Activated CD4-positive, alpha-beta memory T cell treated with anti-CD3 and anti-CD28 coated beads for 36 hours (primary cell): ENCODE measurements around the gene PDLIM4. TPM values are rescaled to one million over a fixed set of nuclear protein-coding genes. Genes with fewer than 3 reads are reported as not detected.
A peak's percentile ranks its signal among the peaks of the same experiment; 100 is the strongest.

ENCODE experiments used
- CTCF ChIA-PET: fragments of 350-600 bp; sonication (Branson Sonifier 250); formaldehyde crosslinking; loops from one replicate; lab custom pipeline; 2021; ENCODE audit warnings: antibody characterized with exemption, inconsistent platforms; lab: Charles Lee
- POLR2A ChIA-PET: fragments of 350-600 bp; sonication (Branson Sonifier 250); formaldehyde crosslinking; loops from one replicate; lab custom pipeline; 2021; ENCODE audit warnings: antibody characterized with exemption; lab: Charles Lee
- DNase-seq: peaks from one replicate; pipeline ENCODE4 v3.0.0-alpha.2; 2020
- H3K27ac Mint-ChIP-seq: one replicate; pipeline ENCODE4 v1.8.0; 2021; ENCODE audit warnings: mixed read lengths
- H3K27me3 Mint-ChIP-seq: one replicate; pipeline ENCODE4 v1.8.0; 2021; ENCODE audit warnings: mixed read lengths
- H3K36me3 Mint-ChIP-seq: one replicate; pipeline ENCODE4 v1.8.0; 2021; ENCODE audit warnings: mixed read lengths
- H3K4me1 Mint-ChIP-seq: one replicate; pipeline ENCODE4 v1.8.0; 2021; ENCODE audit warnings: low read depth, mixed read lengths
- H3K4me3 Mint-ChIP-seq: one replicate; pipeline ENCODE4 v1.8.0; 2021; ENCODE audit warnings: mild to moderate bottlenecking, mixed read lengths
- H3K9me3 Mint-ChIP-seq: one replicate; pipeline ENCODE4 v1.8.0; 2021; ENCODE audit warnings: mixed read lengths
- intact Hi-C: fragments of 100-400 bp; cut with micrococcal nuclease; formaldehyde crosslinking; loops from one replicate; pipeline ENCODE4 v1.15.1; 2023
- total RNA-seq, 2 experiments: library from RNA; stranded (reverse); gene quantifications; one replicate each; pipeline ENCODE4 v1.2.3, GENCODE V29; 2021

Gene PDLIM4
- total RNA-seq, 2 experiments from 2014 or later: not detected

- CTCF ChIA-PET: no interaction called here
- no peaks in the 10 kb centered on the region for H3K27me3 Mint-ChIP-seq
- H3K36me3 Mint-ChIP-seq: no peaks in the 10 kb centered on the region
- H3K27ac Mint-ChIP-seq: no peak overlapping the region
- no peaks in the 10 kb centered on the region for H3K4me1 Mint-ChIP-seq
- no peaks in the 10 kb centered on the region for H3K9me3 Mint-ChIP-seq
- POLR2A ChIA-PET: no interaction called here
- intact Hi-C loops: no loop called here
- no peak overlapping the region for H3K4me3 Mint-ChIP-seq
- no peak for DNase-seq
Measured at GRCh38 chr5:132219981-132220380, 37.5 kb upstream of the PDLIM4 start.

- no peak for DNase-seq
- no peak overlapping the region for H3K4me3 Mint-ChIP-seq
- no peak overlapping the region for H3K27ac Mint-ChIP-seq
- POLR2A ChIA-PET: no interaction called here
- H3K4me1 Mint-ChIP-seq: peaks cover 5% of the 10 kb centered on the region
- H3K27me3 Mint-ChIP-seq: no peaks in the 10 kb centered on the region
- intact Hi-C loops: no loop called here
- no peaks in the 10 kb centered on the region for H3K9me3 Mint-ChIP-seq
- H3K36me3 Mint-ChIP-seq: no peaks in the 10 kb centered on the region
- CTCF ChIA-PET: no interaction called here
Measured at GRCh38 chr5:132220491-132220890, 37.0 kb upstream of the PDLIM4 start.

DNA sequence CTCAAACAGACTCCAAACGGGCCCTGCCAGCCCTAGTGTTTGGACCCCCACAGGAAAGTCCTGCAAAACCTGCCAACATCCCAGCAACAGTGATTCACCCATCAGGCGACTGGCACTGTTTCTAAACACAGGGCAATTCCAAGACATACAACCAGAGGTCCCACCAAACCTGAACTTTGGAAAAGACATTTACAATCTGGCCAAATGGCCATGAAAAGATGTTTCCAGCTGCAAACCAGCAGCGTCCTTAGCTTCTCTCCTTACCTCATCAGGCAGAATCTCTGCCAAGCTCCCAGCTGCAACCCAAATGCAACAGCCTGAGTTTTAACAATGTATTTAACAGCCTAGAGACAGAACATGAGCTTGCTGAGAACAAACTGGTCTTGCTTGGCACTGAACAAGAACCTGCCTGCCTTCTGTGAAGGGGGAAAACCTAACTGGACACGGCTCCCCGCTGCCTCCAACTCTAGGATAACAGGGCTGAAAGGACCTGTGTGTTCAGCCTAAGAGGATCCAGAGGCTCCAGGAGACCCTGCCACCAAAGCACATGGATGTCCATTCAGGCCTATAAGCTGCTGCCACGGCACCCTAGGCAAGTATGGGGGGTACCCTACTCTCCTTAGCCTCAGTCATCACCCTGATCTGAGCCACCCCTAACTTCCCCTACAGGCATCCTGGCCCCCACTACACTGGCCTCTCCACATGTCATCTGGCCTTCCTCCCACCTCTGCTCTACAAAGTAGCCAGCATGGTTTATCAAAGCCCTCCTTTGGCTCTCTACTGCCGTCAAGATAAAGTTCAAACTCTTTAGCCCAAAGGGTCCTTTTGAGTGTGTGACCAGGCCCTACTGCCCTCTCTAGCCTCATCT, 35.5 kb upstream of the PDLIM4 start:
- Mint-ChIP-seq H3K9me3 (no peaks in the 10 kb centered on the region), H3K4me1 (peaks cover 9% of the 10 kb centered on the region), H3K27ac (no peak overlapping the region), H3K27me3 (peaks cover 4% of the 10 kb centered on the region), H3K4me3 (no peak overlapping the region), H3K36me3 (no peaks in the 10 kb centered on the region)
- intact Hi-C loops: no loop called here
- DNase-seq: no peak
- POLR2A ChIA-PET: no interaction called here
- CTCF ChIA-PET: interaction anchor here (0.8 kb wide), 1 partner anchor 17 kb away, joined by 3 read pairs; no protein-coding TSS in a partner anchor

- Mint-ChIP-seq H3K9me3 (no peaks in the 10 kb centered on the region), H3K27ac (no peak overlapping the region), H3K4me1 (peaks cover 9% of the 10 kb centered on the region), H3K27me3 (peaks cover 5% of the 10 kb centered on the region), H3K36me3 (no peaks in the 10 kb centered on the region), H3K4me3 (no peak overlapping the region)
- DNase-seq: no peak
- ChIA-PET CTCF (interaction anchor here (0.7 kb wide), 1 partner anchor 16 kb away, joined by 3 read pairs; no protein-coding TSS in a partner anchor), POLR2A (no interaction called here)
- intact Hi-C loops: no loop called here
Measured at GRCh38 chr5:132222649-132223038, 34.9 kb upstream of the PDLIM4 start.

DNA sequence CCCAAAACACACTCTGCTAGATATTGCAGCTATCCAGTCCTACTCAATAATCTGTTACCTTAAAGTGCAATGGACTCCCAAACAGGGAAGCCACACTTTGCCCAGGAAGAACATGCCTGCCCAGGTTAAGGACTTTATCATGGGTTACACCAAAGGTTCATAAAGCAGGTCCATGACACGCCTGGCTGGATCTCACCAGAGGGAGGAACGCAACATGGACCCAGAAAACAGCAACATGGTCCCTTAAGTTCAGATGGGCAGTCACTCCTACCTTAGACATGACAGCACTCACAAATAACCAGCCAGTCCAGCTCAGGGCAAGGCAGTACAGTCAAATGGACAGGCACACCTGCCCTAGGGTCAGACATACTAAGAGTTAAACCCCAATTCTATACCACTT, 33.6 kb upstream of the PDLIM4 start:
- Mint-ChIP-seq H3K27ac (no peak overlapping the region), H3K9me3 (no peaks in the 10 kb centered on the region), H3K36me3 (no peaks in the 10 kb centered on the region), H3K4me3 (no peak overlapping the region), H3K4me1 (peaks cover 9% of the 10 kb centered on the region), H3K27me3 (peaks cover 5% of the 10 kb centered on the region)
- intact Hi-C loops: no loop called here
- CTCF ChIA-PET: interaction anchor here (7.3 kb wide), 1 partner anchor 14 kb away, joined by 76 read pairs; no protein-coding TSS in a partner anchor
- POLR2A ChIA-PET: no interaction called here
- no peak for DNase-seq

GRCh38 chr5:132224716-132225115, 32.8 kb upstream of the PDLIM4 start:
- no peak overlapping the region for H3K27ac Mint-ChIP-seq
- DNase-seq: no peak
- intact Hi-C loops: no loop called here
- ChIA-PET POLR2A (interaction anchor here (0.7 to 1.0 kb wide), 2 partner anchors 10 to 160 kb away, joined by 3 read pairs; no protein-coding TSS in a partner anchor), CTCF (interaction anchor here (7.3 kb wide), 1 partner anchor 14 kb away, joined by 76 read pairs; no protein-coding TSS in a partner anchor)
- peaks cover 14% of the 10 kb centered on the region for H3K27me3 Mint-ChIP-seq
- H3K4me3 Mint-ChIP-seq: no peak overlapping the region
- H3K36me3 Mint-ChIP-seq: no peaks in the 10 kb centered on the region
- peaks cover 9% of the 10 kb centered on the region for H3K4me1 Mint-ChIP-seq
- H3K9me3 Mint-ChIP-seq: no peaks in the 10 kb centered on the region

DNA sequence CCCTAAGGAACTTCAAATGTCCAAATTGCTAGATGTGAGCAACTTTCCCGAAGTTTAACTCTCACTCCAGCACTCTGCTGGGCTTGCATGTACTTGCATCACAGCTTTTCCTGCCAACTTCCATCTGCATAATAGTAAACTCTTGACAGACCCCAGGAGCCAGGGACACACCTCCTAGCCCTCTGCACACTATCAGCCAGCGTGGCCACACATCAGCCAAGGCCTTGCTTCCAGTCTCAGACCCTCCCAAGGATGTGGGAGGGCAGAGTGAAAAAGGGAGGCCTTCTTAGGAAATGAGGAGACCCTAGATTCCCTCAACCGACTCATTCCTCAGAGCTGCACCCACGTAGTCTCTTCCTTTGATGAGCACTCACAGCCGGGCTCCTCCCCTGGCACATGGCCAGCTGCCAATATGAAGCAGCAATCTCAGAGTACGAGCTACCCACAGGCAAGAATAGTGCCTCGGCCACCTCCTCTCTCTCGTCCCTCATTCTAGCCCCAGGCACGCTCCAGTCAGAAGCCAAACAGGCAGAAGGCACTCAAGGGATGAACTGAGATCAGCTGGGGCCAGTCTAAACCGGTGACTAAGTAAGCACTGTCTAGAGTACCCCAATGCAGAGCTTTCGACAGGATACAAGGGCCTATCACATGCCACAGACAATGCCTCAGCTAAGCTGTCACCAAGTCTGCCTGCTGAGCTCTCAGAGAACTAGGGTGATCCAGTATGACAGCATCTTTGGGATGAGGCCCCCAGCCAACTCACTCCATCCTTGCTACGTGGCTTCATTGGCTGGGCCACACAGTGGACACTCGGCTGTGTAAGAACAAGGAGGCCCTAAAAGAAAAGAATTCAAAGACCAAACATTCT, 32.1 kb upstream of the PDLIM4 start:
- CTCF ChIA-PET: interaction anchor here (0.8 to 7.3 kb wide), 2 partner anchors 13 to 36 kb away, joined by 4 to 76 read pairs; no protein-coding TSS in a partner anchor
- Mint-ChIP-seq H3K9me3 (no peaks in the 10 kb centered on the region), H3K27ac (no peak overlapping the region), H3K4me3 (no peak overlapping the region), H3K27me3 (peaks cover 17% of the 10 kb centered on the region), H3K4me1 (peaks cover 9% of the 10 kb centered on the region), H3K36me3 (no peaks in the 10 kb centered on the region)
- intact Hi-C loops: no loop called here
- peak; percentile 63 for DNase-seq
- POLR2A ChIA-PET: interaction anchor here (1.0 kb wide), 1 partner anchor 11 kb away, joined by 3 read pairs; no protein-coding TSS in a partner anchor

DNA sequence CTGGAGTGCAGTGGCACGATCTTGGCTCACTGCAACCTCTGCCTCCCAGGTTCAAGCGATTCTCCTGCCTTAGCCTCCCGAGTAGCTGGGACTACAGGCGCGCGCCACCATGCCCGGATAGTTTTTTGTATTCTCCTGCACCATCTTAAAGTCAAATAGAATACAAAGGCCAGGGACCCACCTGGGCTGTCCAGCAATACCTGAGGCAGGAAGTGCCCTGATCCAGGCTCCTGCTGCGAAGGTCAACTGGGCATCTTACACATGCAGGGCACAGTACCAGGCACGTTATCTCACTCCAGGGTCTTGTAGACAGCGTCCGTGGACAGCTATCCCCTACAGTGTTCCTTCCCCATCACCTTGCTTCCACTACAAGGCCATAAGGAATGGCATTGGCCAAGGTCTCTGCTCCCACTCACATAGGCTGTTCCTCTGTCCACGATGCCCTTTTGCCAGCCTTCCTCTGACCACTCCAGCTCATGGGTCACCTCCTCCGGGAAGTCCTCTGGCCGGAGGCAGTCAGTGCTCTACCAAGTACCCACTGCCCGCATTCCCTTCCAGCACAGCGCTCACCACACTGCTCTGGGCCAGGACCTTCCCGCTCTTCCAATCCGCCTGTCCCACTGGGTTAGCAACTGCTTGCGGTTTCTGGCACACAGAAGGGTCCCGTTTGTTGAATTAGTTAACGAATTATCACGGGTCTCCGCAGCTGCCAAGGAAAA, 30.8 kb upstream of the PDLIM4 start:
- DNase-seq: no peak
- POLR2A ChIA-PET: no interaction called here
- Mint-ChIP-seq H3K4me3 (no peak overlapping the region), H3K36me3 (no peaks in the 10 kb centered on the region), H3K27ac (no peak overlapping the region), H3K9me3 (no peaks in the 10 kb centered on the region), H3K27me3 (peaks cover 17% of the 10 kb centered on the region), H3K4me1 (peaks cover 9% of the 10 kb centered on the region)
- CTCF ChIA-PET: interaction anchor here (0.9 to 7.3 kb wide), 4 partner anchors 12 to 164 kb away, joined by 3 to 76 read pairs (median 5); no protein-coding TSS in a partner anchor
- intact Hi-C loops: no loop called here

DNA sequence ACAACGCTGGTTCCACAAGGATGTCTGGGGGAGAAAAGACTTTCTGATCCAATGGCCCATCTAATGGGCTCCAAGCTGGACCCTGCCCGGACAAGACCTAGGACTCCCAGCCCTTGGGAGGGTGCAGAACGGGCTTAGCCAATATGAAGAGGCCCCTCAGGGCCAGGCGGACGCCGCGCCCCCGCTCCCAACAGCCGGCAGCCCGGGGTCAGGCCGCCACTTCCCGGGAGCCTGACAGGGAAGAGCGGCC, 30.3 kb upstream of the PDLIM4 start:
- Mint-ChIP-seq H3K27ac (no peak overlapping the region), H3K4me3 (no peak overlapping the region), H3K9me3 (no peaks in the 10 kb centered on the region), H3K36me3 (no peaks in the 10 kb centered on the region), H3K27me3 (peaks cover 17% of the 10 kb centered on the region), H3K4me1 (peaks cover 9% of the 10 kb centered on the region)
- POLR2A ChIA-PET: interaction anchor here (1.0 kb wide), 1 partner anchor 67 kb away, joined by 4 read pairs; the partner anchor contains the start of gene SLC22A4
- CTCF ChIA-PET: interaction anchor here (0.9 to 7.3 kb wide), 4 partner anchors 11 to 164 kb away, joined by 3 to 76 read pairs (median 5); no protein-coding TSS in a partner anchor
- DNase-seq: no peak
- intact Hi-C loops: no loop called here

- Mint-ChIP-seq H3K27ac (no peak within 1 kb of the TSS), H3K9me3 (no peaks in the 10 kb centered on the region), H3K36me3 (no peaks in the 10 kb centered on the region), H3K4me3 (peak within 1 kb of the TSS; percentile 24), H3K4me1 (peaks cover 9% of the 10 kb centered on the region), H3K27me3 (peaks cover 17% of the 10 kb centered on the region)
- ChIA-PET POLR2A (interaction anchor here (1.0 kb wide), 1 partner anchor 66 kb away, joined by 4 read pairs; the partner anchor contains the start of gene SLC22A4), CTCF (interaction anchor here (0.9 to 7.3 kb wide), 5 partner anchors 11 to 165 kb away, joined by 3 to 76 read pairs (median 5); no protein-coding TSS in a partner anchor)
- DNase-seq: peak; percentile 67
- intact Hi-C loops: loop anchor here (2.0 kb wide), 1 partner anchor 163 kb away; no protein-coding TSS in a partner anchor
Measured at GRCh38 chr5:132227485-132228240, 29.8 kb upstream of the PDLIM4 start, which contains the start of gene P4HA2. P4HA2 (minus strand) TSS chr5:132227853; CDS start chr5:132218626, 9,227 bp downstream.
